Fibroblast of villous mesenchyme (primary cell): ENCODE measurements around the gene PPFIA2. TPM values are rescaled to one million over a fixed set of nuclear protein-coding genes. Genes with fewer than 3 reads are reported as not detected.

Source experiments
- DNase-seq: peaks from one replicate; pipeline ENCODE4 v3.0.0-alpha.2; 2010; ENCODE audit warnings: low read depth
- H3K4me3 ChIP-seq: 2 replicates; pipeline ENCODE4 v1.5.1; 2011; ENCODE audit warnings: low read depth, mild to moderate bottlenecking, low read length
- total RNA-seq: library from RNA; depleted of rRNA; stranded (reverse); fragments of >200 nt; gene quantifications from 2 replicates; pipeline ENCODE4 v1.2.3, GENCODE V29; 2012
- TF ChIP-seq, protein P1 (sequence below): IDR thresholded peaks from 2 replicates; pipeline ENCODE4 v1.5.1; 2012; ENCODE audit warnings: low read depth, mild to moderate bottlenecking, low read length; ENCODE audit not compliant: insufficient read depth

The PPFIA2 gene
- total RNA-seq, 1 donor: 4.7 TPM

DNA sequence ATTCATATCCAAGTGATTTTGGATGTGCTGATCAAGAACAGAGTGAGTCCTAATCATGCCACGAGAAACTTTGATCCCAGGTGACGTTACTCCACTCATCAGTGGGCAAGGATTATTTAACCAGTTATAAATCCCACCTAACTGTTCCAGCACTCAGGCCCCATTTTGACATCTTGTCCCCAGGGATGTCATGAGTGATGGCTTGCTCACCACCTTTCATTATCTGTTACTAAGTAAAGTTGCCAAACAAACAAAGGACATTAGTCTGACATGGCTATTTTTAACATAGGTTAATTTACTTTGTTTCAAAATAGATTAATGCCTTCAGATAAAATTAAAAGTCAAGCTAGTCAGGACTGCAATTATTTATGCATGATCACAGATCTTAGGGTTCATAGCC, 425.3 kb downstream of the PPFIA2 start:
- TF ChIP-seq, protein P1, sequence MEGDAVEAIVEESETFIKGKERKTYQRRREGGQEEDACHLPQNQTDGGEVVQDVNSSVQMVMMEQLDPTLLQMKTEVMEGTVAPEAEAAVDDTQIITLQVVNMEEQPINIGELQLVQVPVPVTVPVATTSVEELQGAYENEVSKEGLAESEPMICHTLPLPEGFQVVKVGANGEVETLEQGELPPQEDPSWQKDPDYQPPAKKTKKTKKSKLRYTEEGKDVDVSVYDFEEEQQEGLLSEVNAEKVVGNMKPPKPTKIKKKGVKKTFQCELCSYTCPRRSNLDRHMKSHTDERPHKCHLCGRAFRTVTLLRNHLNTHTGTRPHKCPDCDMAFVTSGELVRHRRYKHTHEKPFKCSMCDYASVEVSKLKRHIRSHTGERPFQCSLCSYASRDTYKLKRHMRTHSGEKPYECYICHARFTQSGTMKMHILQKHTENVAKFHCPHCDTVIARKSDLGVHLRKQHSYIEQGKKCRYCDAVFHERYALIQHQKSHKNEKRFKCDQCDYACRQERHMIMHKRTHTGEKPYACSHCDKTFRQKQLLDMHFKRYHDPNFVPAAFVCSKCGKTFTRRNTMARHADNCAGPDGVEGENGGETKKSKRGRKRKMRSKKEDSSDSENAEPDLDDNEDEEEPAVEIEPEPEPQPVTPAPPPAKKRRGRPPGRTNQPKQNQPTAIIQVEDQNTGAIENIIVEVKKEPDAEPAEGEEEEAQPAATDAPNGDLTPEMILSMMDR: no peak
- no peak for DNase-seq
- no peak overlapping the region for H3K4me3 ChIP-seq

DNA sequence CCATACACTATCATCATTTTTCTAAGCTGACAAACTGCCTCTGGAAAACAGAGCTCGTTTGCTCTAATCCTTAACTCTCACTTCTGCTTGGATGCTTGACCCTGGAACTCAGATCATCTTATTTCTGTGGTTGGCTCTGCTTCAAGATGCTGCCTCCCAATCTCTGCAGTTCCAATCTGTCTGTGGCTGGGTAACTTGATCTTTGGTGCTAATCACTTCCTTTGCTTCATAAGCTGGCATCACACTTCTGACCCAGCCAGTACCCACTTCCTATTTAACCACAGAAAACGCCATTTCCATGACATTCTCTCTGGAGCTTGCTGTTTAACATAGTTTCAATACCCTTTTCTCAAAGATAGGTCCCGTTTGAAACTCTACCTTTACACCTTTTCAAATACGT, 427.1 kb downstream of the PPFIA2 start:
- H3K4me3 ChIP-seq: no peak overlapping the region
- DNase-seq: no peak
- TF ChIP-seq, protein P1: no peak

DNA sequence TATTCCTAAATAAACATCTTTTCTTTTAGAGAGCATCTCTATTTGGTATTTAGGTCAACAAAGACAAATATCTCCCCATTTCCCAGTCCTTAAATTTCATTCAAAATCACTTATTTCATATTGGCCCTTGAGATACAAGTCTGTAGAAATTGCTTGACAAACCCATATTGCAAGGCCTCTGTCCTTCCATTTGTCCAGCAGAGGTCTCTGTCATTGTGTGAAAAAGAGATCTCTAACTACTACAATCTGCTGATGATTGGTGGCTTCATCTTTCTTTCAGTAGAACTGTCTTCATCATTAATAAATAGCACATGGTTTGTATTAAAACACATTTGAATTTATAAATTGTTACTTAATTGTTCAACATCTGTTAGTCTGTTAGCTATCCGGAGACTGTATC, 428.7 kb downstream of the PPFIA2 start:
- TF ChIP-seq, protein P1: peak; percentile 33
- peak; percentile 1 for DNase-seq
- no peak overlapping the region for H3K4me3 ChIP-seq

DNA sequence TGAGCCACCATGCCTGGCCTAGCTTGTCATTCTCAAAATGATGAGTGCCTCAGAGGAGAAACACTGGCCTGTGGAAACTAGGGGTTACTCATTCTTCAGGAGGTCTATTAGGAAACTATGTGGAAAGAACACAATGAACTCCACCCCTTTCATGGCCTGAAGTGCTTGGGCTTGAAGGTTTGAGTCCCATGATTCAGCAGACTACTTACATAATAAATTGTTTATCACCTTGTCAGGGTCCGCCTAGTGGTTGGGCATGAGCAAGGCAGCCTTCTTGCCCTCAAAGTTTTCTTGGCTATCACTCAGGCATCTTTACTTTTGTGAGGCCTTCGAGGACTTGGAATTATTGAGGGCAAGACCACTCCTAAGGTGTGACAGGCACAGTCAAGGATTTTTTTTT, 430.1 kb downstream of the PPFIA2 start:
- no peak for DNase-seq
- no peak overlapping the region for H3K4me3 ChIP-seq
- TF ChIP-seq, protein P1: peak; percentile 16

DNA sequence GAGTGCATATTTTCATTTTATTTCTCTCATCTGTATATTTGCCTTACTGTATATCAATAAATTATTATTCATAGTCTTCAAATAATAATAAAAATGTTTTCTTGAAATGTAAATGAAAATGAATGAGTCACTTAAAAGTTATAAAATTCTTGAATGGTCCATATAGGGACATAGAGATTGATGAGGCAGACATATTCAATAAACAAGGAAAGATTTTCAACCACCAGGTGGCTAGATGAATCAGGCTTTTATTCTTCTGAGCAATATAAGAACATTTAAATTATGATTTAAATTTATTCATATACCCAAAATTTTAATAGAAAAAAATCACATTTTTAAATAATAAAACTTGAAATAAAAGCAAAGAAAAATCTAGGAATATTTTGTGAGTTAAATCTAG, 431.7 kb downstream of the PPFIA2 start:
- H3K4me3 ChIP-seq: no peak overlapping the region
- TF ChIP-seq, protein P1: no peak
- no peak for DNase-seq

DNA sequence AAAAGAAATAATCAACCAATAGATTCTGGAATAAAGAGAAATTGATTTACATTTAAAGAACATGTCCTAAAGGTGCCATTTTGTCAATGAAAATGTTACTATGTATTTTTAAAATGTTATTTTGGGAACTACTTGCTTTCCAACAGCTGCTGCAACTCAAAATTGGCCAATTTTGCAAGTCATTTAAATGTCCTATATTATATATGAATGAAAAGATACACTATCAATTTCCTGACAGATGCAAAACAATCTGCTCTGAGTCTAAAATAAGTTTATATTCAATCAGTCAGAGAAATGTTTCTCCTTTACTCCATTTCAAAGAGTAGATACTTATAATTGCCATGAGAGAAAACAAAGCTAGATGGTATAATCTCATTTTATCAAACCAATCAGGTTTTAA, 434.1 kb downstream of the PPFIA2 start:
- H3K4me3 ChIP-seq: no peak overlapping the region
- TF ChIP-seq, protein P1: no peak
- no peak for DNase-seq

DNA sequence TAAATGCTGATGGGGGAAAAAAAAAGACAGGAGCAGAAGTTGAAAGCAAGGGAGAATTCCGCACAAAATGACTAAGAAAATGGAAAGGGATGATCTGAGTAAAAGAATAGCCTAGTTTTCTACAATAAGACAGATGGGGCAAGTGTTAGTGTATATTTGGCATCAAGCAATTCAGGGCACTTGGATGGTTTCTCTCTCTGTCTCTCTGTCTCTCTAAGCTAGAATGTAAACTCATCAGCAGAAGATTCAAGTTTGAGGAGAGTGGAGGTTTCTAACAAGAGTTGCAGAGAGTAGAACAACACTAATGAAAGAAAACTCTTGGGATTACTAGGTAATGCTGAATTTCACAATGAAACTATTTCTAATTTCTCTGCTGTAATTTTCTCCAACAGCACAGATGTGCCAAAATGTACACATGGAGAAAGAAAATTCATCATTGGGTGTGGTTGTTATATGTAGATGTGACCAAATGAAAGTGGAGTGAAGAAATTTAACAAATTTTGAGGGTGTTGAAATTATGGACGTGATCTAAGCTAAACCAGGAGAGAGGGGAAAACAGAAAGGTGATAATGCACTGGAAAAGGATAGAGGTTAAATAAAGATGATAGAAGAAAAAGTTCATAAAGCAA, 444.1 kb downstream of the PPFIA2 start:
- no peak overlapping the region for H3K4me3 ChIP-seq
- TF ChIP-seq, protein P1: no peak
- no peak for DNase-seq
